Measurements from ENCODE around the gene KCNJ1. TPM values are rescaled to one million over a fixed set of nuclear protein-coding genes. Genes with fewer than 3 reads are reported as not detected.

Gene KCNJ1
- total and polyA plus RNA-seq, 2 donors (not counting 3 experiments of a cell fraction or from before 2014, with no cell fraction given) = not detected

GRCh38 chr11:128909438-128910125 lies 42.5 kb upstream of the KCNJ1 start:
- no peak overlapping the region for H3K9ac ChIP-seq (replicated peaks; ENCODE audit: extremely low read depth, insufficient read depth, low read length)
- DNase-seq (ENCODE audit: low read depth, low spot score) = peak; percentile 39
- no peak for FAIRE-seq
- H3K4me2 ChIP-seq (ENCODE audit: insufficient read depth, low read length) = no peak overlapping the region
- no peak overlapping the region for H3K27ac ChIP-seq (ENCODE audit: insufficient read depth, low read depth, low read length)
- H4K20me1 ChIP-seq (replicated peaks; ENCODE audit: control insufficient read depth, extremely low read depth, insufficient read depth, low read length) = no peaks in the 10 kb centered on the region
- no peaks in the 10 kb centered on the region for H3K36me3 ChIP-seq (ENCODE audit: control insufficient read depth in 2 of 2, extremely low read depth in 1 of 2, insufficient read depth in 2 of 2, low read length in 2 of 2)
- peaks cover 17% of the 10 kb centered on the region for H3K4me1 ChIP-seq (ENCODE audit: control insufficient read depth, extremely low read depth, insufficient read depth, low read length)
- TF ChIP-seq POLR2AphosphoS5 (IDR thresholded peaks at IDR 0.05; ENCODE audit: insufficient read depth, low read depth, low read length) (no peak), CTCF (IDR thresholded peaks at IDR 0.05; ENCODE audit: extremely low read depth in 1 of 2, insufficient read depth in 1 of 2, low read depth in 1 of 2, low read length in 2 of 2) (no peak), JUN (IDR thresholded peaks at IDR 0.05; ENCODE audit: borderline replicate concordance, insufficient read depth, insufficient read length, low read depth) (no peak), MYC (IDR thresholded peaks at IDR 0.05; ENCODE audit: low read depth, low read length) (no peak), POLR2A (IDR thresholded peaks at IDR 0.05; ENCODE audit: low read depth, low read length) (no peak), MAX (IDR thresholded peaks at IDR 0.05; ENCODE audit: insufficient read depth, insufficient read length) (no peak)
- H3K9me3 ChIP-seq (replicated peaks; ENCODE audit: control insufficient read depth, insufficient read depth, low read length) = no peaks in the 10 kb centered on the region
- no peaks in the 10 kb centered on the region for H3K79me2 ChIP-seq (ENCODE audit: control insufficient read depth, insufficient read depth, low read length)
- BruUV-seq (replicated peaks) = no TSS peak
- no peak overlapping the region for H3K4me3 ChIP-seq (replicated peaks in 1 of 3; ENCODE audit: insufficient read depth in 1 of 3, low read depth in 1 of 3, low read length in 3 of 3)
- ChIA-PET POLR2A (no interaction called here), CTCF (interaction anchor here (0.7 to 10.7 kb wide), 6 partner anchors 16 to 55 kb away, joined by 3 to 141 read pairs (median 4); partner anchors contain the start of gene KCNJ5)
- intact Hi-C loops (cut with micrococcal nuclease) (no loop called here), dilution Hi-C loops (cut with MboI; ENCODE audit: extremely low pct_ligation_motif_present, low sequenced_read_pairs) (no loop called here)
- no peaks in the 10 kb centered on the region for H3K9me1 ChIP-seq (replicated peaks; ENCODE audit: control insufficient read depth, extremely low read depth, insufficient read depth, low read length)
- no peak overlapping the region for H2AFZ ChIP-seq (ENCODE audit: low read depth, low read length)
- H3K27me3 ChIP-seq (ENCODE audit: control insufficient read depth in 2 of 2, insufficient read depth in 2 of 2, low read length in 2 of 2) = peaks cover 3% of the 10 kb centered on the region in 2 experiments
